Calu3 (cell line): ENCODE results near the gene BCOR. TPM values are rescaled to one million over a fixed set of nuclear protein-coding genes. Genes with fewer than 3 reads are reported as not detected.

Experiments
- BruUV-seq: library from RNA; stranded (reverse); fragments of 400-500 nt; replicated peaks from 2 replicates; lab custom pipeline; 2021; lab: Mats Ljungman, UMichigan
- CTCF ChIA-PET: fragments of 300-600 bp; sonication (Branson Sonifier 250); formaldehyde crosslinking; loops from one replicate; lab custom pipeline; 2022; ENCODE audit warnings: antibody characterized with exemption; lab: Charles Lee
- DNase-seq: peaks from one replicate; pipeline ENCODE4 v3.0.0; 2022
- H3K27ac Mint-ChIP-seq: one replicate; pipeline ENCODE4 v1.8.0; 2022; ENCODE audit warnings: mixed read lengths; ENCODE audit not compliant: unreplicated experiment
- H3K27me3 Mint-ChIP-seq: one replicate; pipeline ENCODE4 v1.8.0; 2022; ENCODE audit warnings: mixed read lengths; ENCODE audit not compliant: unreplicated experiment
- H3K36me3 Mint-ChIP-seq: one replicate; pipeline ENCODE4 v1.8.0; 2022; ENCODE audit warnings: mild to moderate bottlenecking, moderate library complexity, mixed read lengths; ENCODE audit not compliant: insufficient read depth, unreplicated experiment
- H3K4me1 Mint-ChIP-seq: one replicate; pipeline ENCODE4 v1.8.0; 2022; ENCODE audit warnings: mild to moderate bottlenecking, low read depth, mixed read lengths; ENCODE audit not compliant: unreplicated experiment
- H3K4me3 Mint-ChIP-seq: one replicate; pipeline ENCODE4 v1.8.0; 2022; ENCODE audit warnings: mild to moderate bottlenecking, low read depth, moderate library complexity, mixed read lengths; ENCODE audit not compliant: unreplicated experiment
- H3K9me3 Mint-ChIP-seq: one replicate; pipeline ENCODE4 v1.8.0; 2022; ENCODE audit warnings: low read depth, mixed read lengths; ENCODE audit not compliant: unreplicated experiment
- intact Hi-C: fragments of 100-400 bp; cut with micrococcal nuclease; formaldehyde crosslinking; loops from one replicate; pipeline ENCODE4 v1.10.0; 2022; ENCODE audit not compliant: unreplicated experiment
- total RNA-seq: library from RNA; stranded (reverse); gene quantifications from 2 replicates; pipeline ENCODE4 v1.2.3, GENCODE V29; 2022
- TF ChIP-seq, protein P1 (sequence below): fragments of 200-600 bp; IDR thresholded peaks from one replicate; pipeline ENCODE4 v1.8.0; 2022; ENCODE audit warnings: antibody characterized with exemption; ENCODE audit not compliant: unreplicated experiment

BCOR gene
- total RNA-seq, 1 experiment from 2014 or later = 21.1 TPM

DNA sequence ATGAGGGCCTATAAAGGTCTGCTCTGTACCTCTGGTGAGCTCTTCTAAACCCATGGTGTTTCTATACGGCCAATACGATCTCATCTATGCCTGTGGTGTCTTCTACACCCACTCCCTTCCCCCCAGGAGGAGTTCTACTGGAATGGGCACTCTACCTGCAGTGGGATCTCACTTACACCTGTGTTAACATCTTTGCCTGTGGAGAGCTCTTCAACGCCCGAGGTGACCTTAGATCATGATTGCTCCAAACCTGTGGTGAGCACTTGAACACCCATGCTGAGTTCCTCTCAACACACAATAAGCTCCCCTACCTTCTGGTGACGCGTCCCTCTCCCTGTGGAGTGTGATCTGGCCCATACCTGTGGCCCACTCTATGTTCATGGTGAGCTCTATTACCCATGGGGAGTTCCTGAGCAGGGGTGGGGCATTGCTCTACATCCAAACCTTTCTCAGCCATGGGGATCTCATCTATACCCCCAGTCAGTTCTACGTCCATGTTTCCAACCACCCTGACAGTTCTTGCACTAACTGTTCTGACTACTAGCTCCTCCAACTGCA lies 48.6 kb downstream of the BCOR start:
- Mint-ChIP-seq H3K36me3 (peaks cover 17% of the 10 kb centered on the region), H3K4me1 (no peaks in the 10 kb centered on the region), H3K4me3 (no peak overlapping the region), H3K9me3 (peaks cover 10% of the 10 kb centered on the region), H3K27ac (no peak overlapping the region), H3K27me3 (no peaks in the 10 kb centered on the region)
- DNase-seq = no peak
- CTCF ChIA-PET = no interaction called here
- TF ChIP-seq, protein P1, sequence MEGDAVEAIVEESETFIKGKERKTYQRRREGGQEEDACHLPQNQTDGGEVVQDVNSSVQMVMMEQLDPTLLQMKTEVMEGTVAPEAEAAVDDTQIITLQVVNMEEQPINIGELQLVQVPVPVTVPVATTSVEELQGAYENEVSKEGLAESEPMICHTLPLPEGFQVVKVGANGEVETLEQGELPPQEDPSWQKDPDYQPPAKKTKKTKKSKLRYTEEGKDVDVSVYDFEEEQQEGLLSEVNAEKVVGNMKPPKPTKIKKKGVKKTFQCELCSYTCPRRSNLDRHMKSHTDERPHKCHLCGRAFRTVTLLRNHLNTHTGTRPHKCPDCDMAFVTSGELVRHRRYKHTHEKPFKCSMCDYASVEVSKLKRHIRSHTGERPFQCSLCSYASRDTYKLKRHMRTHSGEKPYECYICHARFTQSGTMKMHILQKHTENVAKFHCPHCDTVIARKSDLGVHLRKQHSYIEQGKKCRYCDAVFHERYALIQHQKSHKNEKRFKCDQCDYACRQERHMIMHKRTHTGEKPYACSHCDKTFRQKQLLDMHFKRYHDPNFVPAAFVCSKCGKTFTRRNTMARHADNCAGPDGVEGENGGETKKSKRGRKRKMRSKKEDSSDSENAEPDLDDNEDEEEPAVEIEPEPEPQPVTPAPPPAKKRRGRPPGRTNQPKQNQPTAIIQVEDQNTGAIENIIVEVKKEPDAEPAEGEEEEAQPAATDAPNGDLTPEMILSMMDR = no peak
- intact Hi-C loops = no loop called here
- BruUV-seq = no TSS peak

DNA sequence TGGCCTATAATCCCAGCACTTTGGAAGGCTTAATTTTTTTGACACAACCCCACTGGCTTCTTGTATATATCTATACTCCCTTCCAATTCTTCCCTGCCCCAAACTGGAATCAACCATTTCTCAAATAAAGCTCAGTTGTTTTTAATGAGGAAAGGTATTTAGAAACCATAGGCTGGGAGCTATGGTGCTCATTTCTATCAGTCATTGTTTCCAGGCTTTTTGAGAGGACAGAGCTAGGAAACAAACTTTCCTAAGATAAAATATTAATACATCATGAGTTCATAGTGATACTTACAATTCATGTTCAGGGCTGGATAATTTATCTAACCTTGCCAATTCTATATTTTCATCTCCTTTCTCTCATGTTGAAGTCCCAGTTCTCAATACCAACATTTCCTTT lies 50.3 kb downstream of the BCOR start:
- intact Hi-C loops = no loop called here
- peaks cover 10% of the 10 kb centered on the region for H3K9me3 Mint-ChIP-seq
- no peaks in the 10 kb centered on the region for H3K4me1 Mint-ChIP-seq
- no peaks in the 10 kb centered on the region for H3K27me3 Mint-ChIP-seq
- H3K27ac Mint-ChIP-seq = no peak overlapping the region
- DNase-seq = no peak
- no TSS peak for BruUV-seq
- CTCF ChIA-PET = no interaction called here
- H3K36me3 Mint-ChIP-seq = peaks cover 12% of the 10 kb centered on the region
- H3K4me3 Mint-ChIP-seq = no peak overlapping the region
- TF ChIP-seq, protein P1 = no peak

DNA sequence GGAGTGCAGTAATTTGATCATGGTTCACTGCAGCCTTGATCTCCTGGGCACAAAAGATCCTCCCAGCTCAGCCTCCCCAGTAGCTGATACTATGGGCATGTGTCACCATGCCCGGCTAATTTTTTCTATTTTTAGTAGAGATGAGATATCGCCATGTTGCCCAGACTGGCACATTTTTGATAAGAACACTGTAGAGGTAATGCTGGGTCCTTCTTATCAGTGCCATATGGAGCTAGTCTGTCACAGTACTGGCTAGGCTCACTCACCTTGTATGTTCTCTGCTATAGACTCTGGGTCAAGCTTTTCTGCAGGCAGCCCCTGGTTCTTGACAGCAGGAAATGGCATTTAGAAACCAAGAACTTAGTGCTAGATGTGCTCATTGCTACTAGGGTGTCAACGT lies 53.9 kb downstream of the BCOR start:
- Mint-ChIP-seq H3K4me3 (no peak overlapping the region), H3K4me1 (no peaks in the 10 kb centered on the region), H3K36me3 (no peaks in the 10 kb centered on the region), H3K27me3 (no peaks in the 10 kb centered on the region), H3K9me3 (peaks cover 6% of the 10 kb centered on the region), H3K27ac (no peak overlapping the region)
- intact Hi-C loops = no loop called here
- TF ChIP-seq, protein P1 = no peak
- no peak for DNase-seq
- CTCF ChIA-PET = no interaction called here
- BruUV-seq = no TSS peak

DNA sequence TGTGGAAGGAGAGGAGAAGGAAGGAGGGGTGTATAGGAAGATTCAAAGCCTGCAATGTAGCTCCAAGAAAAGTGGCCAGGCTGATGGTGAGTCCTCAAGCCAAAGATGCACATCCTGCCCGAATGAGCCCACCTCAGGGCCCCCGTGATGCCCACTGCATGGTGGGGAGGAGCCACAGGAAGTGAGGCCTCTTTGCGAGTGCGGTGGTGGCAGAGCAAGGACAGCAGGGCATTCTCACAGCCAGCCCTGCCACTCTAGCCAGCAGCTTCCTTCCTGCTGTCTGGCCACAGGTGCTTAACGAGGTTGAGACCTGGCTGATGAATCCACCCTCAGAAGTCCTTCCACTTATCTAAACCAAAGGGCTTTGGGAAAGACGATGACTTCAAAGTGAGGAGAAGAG lies 55.8 kb downstream of the BCOR start:
- Mint-ChIP-seq H3K4me1 (no peaks in the 10 kb centered on the region), H3K4me3 (no peak overlapping the region), H3K36me3 (no peaks in the 10 kb centered on the region), H3K27ac (no peak overlapping the region), H3K9me3 (peaks cover 2% of the 10 kb centered on the region), H3K27me3 (no peaks in the 10 kb centered on the region)
- TF ChIP-seq, protein P1 = no peak
- DNase-seq = no peak
- CTCF ChIA-PET = interaction anchor here (0.7 kb wide), 1 partner anchor 223 kb away, joined by 3 read pairs; no protein-coding TSS in a partner anchor
- BruUV-seq = no TSS peak
- intact Hi-C loops = no loop called here
